Tibial nerve (tissue), 3 donors: ENCODE data around the gene SLC6A16.

Experiments
- POLR2A ChIP-seq, 2 donors: fragments of 450-650 bp; IDR thresholded peaks; one replicate each; pipeline ENCODE4 v1.6.1; 2017; ENCODE audit warnings: antibody characterized with exemption in 2 of 2, mild to moderate bottlenecking in 2 of 2, moderate library complexity in 2 of 2
- TF ChIP-seq, protein P1 (sequence below), 5 experiments: fragments of 200-600 bp in 3 of 5; fragments of 450-650 bp in 2 of 5; sonication (generic) in 3 of 5; IDR thresholded peaks; one replicate each; pipeline ENCODE4 v1.5.1; 2016 to 2019; ENCODE audit warnings: antibody characterized with exemption in 5 of 5, mild to moderate bottlenecking in 3 of 5, moderate library complexity in 2 of 5

DNA sequence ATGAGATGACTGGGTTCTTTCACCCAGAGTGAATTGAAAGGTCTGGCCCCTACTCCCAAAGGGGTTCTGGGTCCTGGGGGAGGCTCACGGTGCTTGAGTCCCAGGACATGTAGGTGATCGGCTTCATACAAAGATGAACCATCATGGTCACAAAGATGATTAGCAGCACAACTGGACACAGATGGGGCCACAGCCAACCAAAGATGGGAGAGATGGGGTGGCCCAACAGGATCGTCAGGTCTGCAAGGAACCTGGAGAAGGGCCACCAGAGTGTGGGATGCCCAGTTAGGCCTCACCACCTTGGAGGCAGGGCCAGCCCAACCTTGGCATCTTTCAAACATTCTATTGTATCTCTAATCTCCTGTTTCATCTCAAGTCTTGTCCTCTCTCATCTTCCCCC is 34.5 kb downstream of the SLC6A16 start:
- TF ChIP-seq, protein P1, sequence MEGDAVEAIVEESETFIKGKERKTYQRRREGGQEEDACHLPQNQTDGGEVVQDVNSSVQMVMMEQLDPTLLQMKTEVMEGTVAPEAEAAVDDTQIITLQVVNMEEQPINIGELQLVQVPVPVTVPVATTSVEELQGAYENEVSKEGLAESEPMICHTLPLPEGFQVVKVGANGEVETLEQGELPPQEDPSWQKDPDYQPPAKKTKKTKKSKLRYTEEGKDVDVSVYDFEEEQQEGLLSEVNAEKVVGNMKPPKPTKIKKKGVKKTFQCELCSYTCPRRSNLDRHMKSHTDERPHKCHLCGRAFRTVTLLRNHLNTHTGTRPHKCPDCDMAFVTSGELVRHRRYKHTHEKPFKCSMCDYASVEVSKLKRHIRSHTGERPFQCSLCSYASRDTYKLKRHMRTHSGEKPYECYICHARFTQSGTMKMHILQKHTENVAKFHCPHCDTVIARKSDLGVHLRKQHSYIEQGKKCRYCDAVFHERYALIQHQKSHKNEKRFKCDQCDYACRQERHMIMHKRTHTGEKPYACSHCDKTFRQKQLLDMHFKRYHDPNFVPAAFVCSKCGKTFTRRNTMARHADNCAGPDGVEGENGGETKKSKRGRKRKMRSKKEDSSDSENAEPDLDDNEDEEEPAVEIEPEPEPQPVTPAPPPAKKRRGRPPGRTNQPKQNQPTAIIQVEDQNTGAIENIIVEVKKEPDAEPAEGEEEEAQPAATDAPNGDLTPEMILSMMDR (IDR thresholded peaks at IDR 0.05) = no peak
- no peak for TF ChIP-seq POLR2A (IDR thresholded peaks at IDR 0.05)
